Skeletal muscle tissue (tissue), 4 donors: ENCODE results near the gene AS3MT. TPM values are rescaled to one million over a fixed set of nuclear protein-coding genes. Genes with fewer than 3 reads are reported as not detected.
"Not testable (repeated sequence)": the region's sequence is repeated elsewhere in the genome, so short reads cannot be mapped to it uniquely, and the experiment has no call there.

Source experiments
- H3K27ac ChIP-seq: one replicate; pipeline ENCODE4 v1.7.0; 2013; ENCODE audit warnings: mild to moderate bottlenecking, low read depth, low read length, inconsistent platforms
- H3K27me3 ChIP-seq, 3 donors: one replicate each; pipeline ENCODE4 v1.7.0; 2013; ENCODE audit warnings: low read length in 3 of 3; ENCODE audit not compliant: control insufficient read depth in 3 of 3, insufficient read depth in 3 of 3
- H3K36me3 ChIP-seq, 3 donors: one replicate each; pipeline ENCODE4 v1.7.0; 2013; ENCODE audit warnings: low read length in 3 of 3; ENCODE audit not compliant: control insufficient read depth in 3 of 3, insufficient read depth in 3 of 3
- H3K4me1 ChIP-seq, 3 donors: one replicate each; pipeline ENCODE4 v1.7.0; 2013; ENCODE audit warnings: low read length in 3 of 3, mild to moderate bottlenecking in 3 of 3; ENCODE audit not compliant: control insufficient read depth in 3 of 3, insufficient read depth in 3 of 3
- H3K4me3 ChIP-seq, 3 donors: one replicate each; pipeline ENCODE4 v1.7.0; 2013; ENCODE audit warnings: low read length in 3 of 3
- H3K9ac ChIP-seq, 3 donors: one replicate each; pipeline ENCODE4 v1.7.0; 2013; ENCODE audit warnings: low read length in 3 of 3, mild to moderate bottlenecking in 3 of 3, moderate library complexity in 2 of 3, low read depth in 1 of 3
- H3K9me3 ChIP-seq, 3 donors: one replicate each; pipeline ENCODE4 v1.7.0; 2013; ENCODE audit warnings: low read length in 3 of 3; ENCODE audit not compliant: control insufficient read depth in 3 of 3
- total RNA-seq: library from RNA; depleted of rRNA; stranded (reverse); fragments of >200 nt; gene quantifications from one replicate; pipeline ENCODE4 v1.2.3, GENCODE V29; 2014
- donor health status: Osteomylitis.

The AS3MT gene
- total RNA-seq, 1 donor from 2014 or later = 6.8 TPM

DNA sequence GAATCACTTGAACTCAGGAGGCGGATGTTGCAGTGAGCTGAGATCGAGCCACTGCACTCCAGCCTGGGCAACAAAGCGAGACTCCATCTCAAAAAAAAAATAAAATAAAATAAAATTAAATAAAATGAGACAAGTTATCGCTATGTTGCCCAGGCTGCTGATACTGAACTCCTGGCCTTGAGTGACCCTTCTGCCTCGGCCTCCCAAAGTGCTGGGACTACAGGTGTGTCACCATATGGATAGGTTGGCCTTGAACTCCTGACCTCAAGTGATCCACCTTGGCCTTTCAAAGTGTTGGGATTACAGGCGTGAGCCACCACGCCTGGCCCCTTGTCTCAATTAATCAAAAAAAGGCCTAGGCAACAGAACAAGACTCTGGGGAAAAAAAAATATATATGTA is 16.0 kb upstream of the AS3MT start:
- H3K4me3 ChIP-seq, H3K9me3 ChIP-seq, H3K36me3 ChIP-seq, H3K27me3 ChIP-seq, H3K27ac ChIP-seq, H3K9ac ChIP-seq: not testable (repeated sequence)
- H3K4me1 ChIP-seq = peaks cover 7 to 15% (median 8%) of the 10 kb centered on the region in 3 donors

GRCh38 chr10:102855731-102856436 is 13.4 kb upstream of the AS3MT start:
- peaks cover 7 to 15% (median 8%) of the 10 kb centered on the region in 3 donors for H3K4me1 ChIP-seq
- H3K9me3 ChIP-seq, H3K27me3 ChIP-seq, H3K9ac ChIP-seq, H3K4me3 ChIP-seq, H3K36me3 ChIP-seq: not testable (repeated sequence)
- peak overlapping the region; percentile 36 for H3K27ac ChIP-seq

DNA sequence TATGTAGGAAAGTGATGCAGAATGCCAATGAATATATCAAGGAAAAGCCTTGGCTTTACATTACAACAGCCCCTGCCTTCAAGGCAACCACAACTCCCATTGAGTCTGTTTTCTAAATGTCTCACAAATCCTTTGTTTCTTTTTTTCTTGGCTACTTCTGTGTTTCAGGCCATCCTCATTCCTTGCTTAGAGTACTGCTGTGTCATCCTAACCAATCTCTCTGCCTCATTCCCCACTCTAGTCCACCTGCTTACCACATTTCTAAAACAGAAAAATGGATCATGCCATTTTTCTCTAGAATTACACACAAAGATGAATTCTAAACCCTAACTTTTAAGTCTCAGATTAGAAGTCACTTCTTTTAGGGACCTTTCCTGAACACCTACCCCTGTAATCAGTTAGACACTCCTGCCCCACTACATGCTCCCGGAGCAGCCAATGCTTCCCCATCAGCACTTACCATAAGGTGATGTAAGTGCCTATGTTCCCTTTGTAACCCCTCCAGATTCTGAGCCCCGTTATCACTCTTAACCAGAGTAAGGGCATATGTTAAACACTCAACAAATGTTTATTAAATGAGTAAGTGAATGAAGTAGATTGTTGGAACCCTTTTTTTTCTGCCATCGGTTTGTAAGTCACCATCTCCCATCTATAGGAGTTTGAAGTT is 12.4 kb upstream of the AS3MT start:
- Histone ChIP-seq H3K27me3 (no peaks in the 10 kb centered on the region), H3K36me3 (peaks cover 7 to 10% (median 8%) of the 10 kb centered on the region in 3 donors), H3K4me3 (no peak overlapping the region), H3K27ac (no peak overlapping the region), H3K9me3 (no peaks in the 10 kb centered on the region), H3K9ac (no peak overlapping the region), H3K4me1 (peaks cover 7 to 15% (median 8%) of the 10 kb centered on the region in 3 donors)

DNA sequence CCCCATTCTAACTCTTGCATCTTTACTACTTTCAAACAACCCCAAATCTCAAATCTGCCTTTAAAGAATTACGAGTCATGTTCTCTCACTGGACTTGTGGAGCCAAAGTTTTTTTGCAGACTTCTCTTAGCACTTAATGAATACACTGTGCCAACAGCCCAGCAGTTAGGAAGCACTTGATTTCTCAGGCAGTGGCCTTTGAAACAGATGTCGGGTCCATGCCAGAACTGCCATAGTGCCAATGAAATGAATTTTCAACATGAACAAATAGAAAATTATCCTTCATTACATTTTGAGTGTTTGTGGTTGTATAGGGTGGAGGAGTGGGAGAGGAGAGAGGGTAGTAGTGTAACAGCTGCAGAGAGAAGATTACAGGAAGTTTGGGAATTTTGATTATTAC is 9.4 kb upstream of the AS3MT start:
- Histone ChIP-seq H3K27me3 (no peaks in the 10 kb centered on the region), H3K4me3 (no peak overlapping the region), H3K9ac (no peak overlapping the region), H3K9me3 (no peaks in the 10 kb centered on the region), H3K36me3 (peaks cover 20 to 23% (median 22%) of the 10 kb centered on the region in 3 donors), H3K27ac (no peak overlapping the region), H3K4me1 (peaks cover 4 to 7% (median 6%) of the 10 kb centered on the region in 3 donors)

- Histone ChIP-seq H3K9ac (no peak overlapping the region), H3K9me3 (no peaks in the 10 kb centered on the region), H3K27me3 (peaks cover 0 to under 1% (median 0%) of the 10 kb centered on the region in 3 donors), H3K27ac (no peak overlapping the region), H3K36me3 (peaks cover 20 to 23% (median 22%) of the 10 kb centered on the region in 3 donors), H3K4me3 (no peak overlapping the region), H3K4me1 (no peaks in the 10 kb centered on the region)
Measured at GRCh38 chr10:102863660-102864059, 5.6 kb upstream of the AS3MT start.

- Histone ChIP-seq H3K36me3 (peaks cover 17 to 19% (median 18%) of the 10 kb centered on the region in 3 donors), H3K9me3 (no peaks in the 10 kb centered on the region), H3K27ac (no peak overlapping the region)
Measured at GRCh38 chr10:102865620-102866019, 3.6 kb upstream of the AS3MT start.

GRCh38 chr10:102868911-102869257 is 386 bp upstream of the AS3MT start:
- H3K4me3 ChIP-seq = peak overlapping the region; percentile 62 to 73 (median 69)
- H3K27ac ChIP-seq = no peak overlapping the region
- H3K27me3 ChIP-seq = peaks cover 0 to 15% (median 0%) of the 10 kb centered on the region in 3 donors
- peaks cover 6 to 13% (median 10%) of the 10 kb centered on the region in 3 donors for H3K4me1 ChIP-seq
- peak overlapping the region in 2 of 3 donors; percentile 19 to 73 for H3K9ac ChIP-seq
- no peaks in the 10 kb centered on the region for H3K9me3 ChIP-seq
- peaks cover 0 to 6% (median 1%) of the 10 kb centered on the region in 3 donors for H3K36me3 ChIP-seq

More at GRCh38 chr10:102865620-102866019, 3.6 kb upstream of the AS3MT start:
- peaks cover 0 to 11% (median 0%) of the 10 kb centered on the region in 3 donors for H3K27me3 ChIP-seq
- no peak overlapping the region for H3K4me3 ChIP-seq
- no peak overlapping the region for H3K9ac ChIP-seq
- peaks cover 6 to 13% (median 10%) of the 10 kb centered on the region in 3 donors for H3K4me1 ChIP-seq

GRCh38 chr10:102870221-102870620 is 951 bp downstream of the AS3MT start:
- H3K27ac ChIP-seq = no peak overlapping the region
- H3K4me1 ChIP-seq = peaks cover 6 to 13% (median 10%) of the 10 kb centered on the region in 3 donors
- H3K9me3 ChIP-seq = no peaks in the 10 kb centered on the region
- H3K4me3 ChIP-seq = peak overlapping the region; percentile 69 to 87 (median 82)
- peak overlapping the region in 2 of 3 donors; percentile 87 to 89 for H3K9ac ChIP-seq
- peaks cover 0 to 7% (median 5%) of the 10 kb centered on the region in 3 donors for H3K36me3 ChIP-seq
- peaks cover 0 to 15% (median 0%) of the 10 kb centered on the region in 3 donors for H3K27me3 ChIP-seq

GRCh38 chr10:102872163-102872562 is 2.9 kb downstream of the AS3MT start:
- Histone ChIP-seq H3K36me3 (peaks cover 0 to 8% (median 7%) of the 10 kb centered on the region in 3 donors), H3K27ac (no peak overlapping the region), H3K4me1 (peaks cover 6 to 13% (median 10%) of the 10 kb centered on the region in 3 donors), H3K27me3 (peaks cover 0 to 15% (median 0%) of the 10 kb centered on the region in 3 donors), H3K9ac (no peak overlapping the region), H3K4me3 (no peak overlapping the region), H3K9me3 (no peaks in the 10 kb centered on the region)

GRCh38 chr10:102876747-102877153 is 7.5 kb downstream of the AS3MT start:
- Histone ChIP-seq H3K36me3 (peaks cover 0 to 16% (median 11%) of the 10 kb centered on the region in 3 donors), H3K4me3 (no peak overlapping the region), H3K9me3 (no peaks in the 10 kb centered on the region), H3K9ac (no peak overlapping the region), H3K27ac (no peak overlapping the region), H3K4me1 (no peaks in the 10 kb centered on the region), H3K27me3 (no peaks in the 10 kb centered on the region)
